Adrenal gland (tissue), 5 donors: ENCODE measurements around the gene MRGPRD.

Source experiments
- CTCF ChIP-seq, 6 experiments: fragments of 450-650 bp in 4 of 6; fragments of 200-600 bp in 2 of 6; sonication (generic) in 1 of 6; IDR thresholded peaks; 1 replicate in 5 of 6; 2 replicates in 1 of 6; pipeline versions ENCODE4 v1.5.1 to v1.8.0; 2016 to 2021; ENCODE audit warnings: antibody characterized with exemption in 6 of 6, mild to moderate bottlenecking in 2 of 6, moderate library complexity in 1 of 6
- POLR2A ChIP-seq, 2 donors: fragments of 450-650 bp; IDR thresholded peaks; one replicate each; pipeline ENCODE4 v1.6.1; 2017; ENCODE audit warnings: antibody characterized with exemption in 2 of 2, mild to moderate bottlenecking in 2 of 2, moderate library complexity in 1 of 2
- donor health status: DM: no; HTN: no; CAD: no.

- TF ChIP-seq POLR2A (IDR thresholded peaks at IDR 0.05) (no peak), CTCF (IDR thresholded peaks at IDR 0.05) (no peak)
Observed at GRCh38 chr11:69027704-69028372, 47.1 kb upstream of the MRGPRD start.
